DND-41 (cell line): ENCODE results near the gene TRIM32.

Experiments
- ATAC-seq: fragments of 200-7000 bp; cut with Tn5 transposase; 3 replicates; pipeline ENCODE4 v1.9.1; 2021; ENCODE audit warnings: low read depth; ENCODE audit not compliant: insufficient read depth
- DNase-seq: peaks from one replicate; pipeline ENCODE4 v3.0.0-alpha.2; 2020
- H2AFZ ChIP-seq: 2 replicates; pipeline ENCODE4 v1.6.0; 2012; ENCODE audit warnings: low read depth, low read length
- H3K27ac ChIP-seq: 2 replicates; pipeline ENCODE4 v1.5.1; 2012; ENCODE audit warnings: low read length, inconsistent platforms
- H3K27me3 ChIP-seq: fragments of 200-600 bp; sonication (generic); 2 replicates; pipeline ENCODE4 v1.6.0; 2012; ENCODE audit warnings: low read length, mild to moderate bottlenecking, inconsistent platforms; ENCODE audit not compliant: insufficient read depth, poor library complexity
- H3K36me3 ChIP-seq: 2 replicates; pipeline ENCODE4 v1.5.1; 2012; ENCODE audit warnings: low read length, inconsistent platforms; ENCODE audit not compliant: insufficient read depth
- H3K4me1 ChIP-seq: 2 replicates; pipeline ENCODE4 v1.5.1; 2012; ENCODE audit warnings: mild to moderate bottlenecking, low read length; ENCODE audit not compliant: insufficient read depth
- H3K4me2 ChIP-seq: 2 replicates; pipeline ENCODE4 v1.6.0; 2012; ENCODE audit warnings: mild to moderate bottlenecking, moderate library complexity, low read length, inconsistent platforms; ENCODE audit not compliant: insufficient read depth
- H3K4me3 ChIP-seq, 2 experiments: fragments of 200-600 bp in 1 of 2; shearing (Covaris generic) in 1 of 2; 2 replicates each; pipeline ENCODE4 v1.5.1; 2012 to 2016; ENCODE audit warnings: inconsistent platforms in 2 of 2, low read length in 2 of 2, mild to moderate bottlenecking in 2 of 2, low read depth in 1 of 2, moderate library complexity in 1 of 2
- H3K79me2 ChIP-seq: 2 replicates; pipeline ENCODE4 v1.6.0; 2012; ENCODE audit warnings: low read length, inconsistent platforms; ENCODE audit not compliant: insufficient read depth
- H3K9ac ChIP-seq: 2 replicates; pipeline ENCODE4 v1.6.0; 2012; ENCODE audit warnings: low read depth, mild to moderate bottlenecking, inconsistent platforms, low read length, moderate library complexity
- H3K9me3 ChIP-seq: 2 replicates; pipeline ENCODE4 v1.5.1; 2012; ENCODE audit warnings: low read length, moderate library complexity, mild to moderate bottlenecking, inconsistent platforms; ENCODE audit not compliant: insufficient read depth, severe bottlenecking
- H4K20me1 ChIP-seq: 2 replicates; pipeline ENCODE4 v1.6.0; 2012; ENCODE audit warnings: low read length; ENCODE audit not compliant: insufficient read depth
- EZH2 ChIP-seq: IDR thresholded peaks from 3 replicates; pipeline ENCODE4 v1.6.1; 2012; ENCODE audit warnings: borderline replicate concordance, low read depth, mild to moderate bottlenecking, moderate library complexity, low read length, inconsistent platforms; ENCODE audit not compliant: severe bottlenecking
- TF ChIP-seq, protein P1 (sequence below): IDR thresholded peaks from 2 replicates; pipeline ENCODE4 v1.5.1; 2012; ENCODE audit warnings: borderline replicate concordance, low read length, moderate library complexity, mild to moderate bottlenecking; ENCODE audit not compliant: poor library complexity, severe bottlenecking; ENCODE audit errors: extremely low read depth

Gene TRIM32

DNA sequence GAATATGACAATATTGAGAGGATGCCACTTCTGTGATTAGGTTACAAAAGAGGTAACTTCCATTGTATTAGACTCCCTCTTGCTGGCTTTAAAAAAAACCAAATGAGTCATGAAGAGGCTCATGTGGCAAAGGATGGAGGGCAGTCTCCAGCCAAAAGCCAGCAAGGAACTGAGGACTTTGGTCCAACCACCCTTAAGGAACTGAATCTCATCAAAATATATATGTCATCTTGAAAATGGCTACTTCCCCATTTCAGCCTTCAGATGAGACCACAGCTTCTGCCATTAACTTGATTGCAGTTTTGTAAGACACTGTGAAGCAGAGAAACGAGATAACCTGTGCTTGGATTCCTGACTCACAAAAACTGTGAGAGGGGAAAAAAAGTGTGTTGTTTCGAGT is 15.5 kb upstream of the TRIM32 start:
- Histone ChIP-seq H3K4me1 (no peaks in the 10 kb centered on the region), H2AFZ (no peak overlapping the region), H3K9me3 (peaks cover 7% of the 10 kb centered on the region), H3K9ac (no peak overlapping the region), H3K79me2 (no peaks in the 10 kb centered on the region), H3K27me3 (no peaks in the 10 kb centered on the region), H3K36me3 (no peaks in the 10 kb centered on the region), H4K20me1 (no peaks in the 10 kb centered on the region), H3K4me2 (no peak overlapping the region), H3K4me3 (no peak overlapping the region), H3K27ac (no peak overlapping the region)
- ATAC-seq (no peak), DNase-seq (no peak)
- TF ChIP-seq, protein P1, sequence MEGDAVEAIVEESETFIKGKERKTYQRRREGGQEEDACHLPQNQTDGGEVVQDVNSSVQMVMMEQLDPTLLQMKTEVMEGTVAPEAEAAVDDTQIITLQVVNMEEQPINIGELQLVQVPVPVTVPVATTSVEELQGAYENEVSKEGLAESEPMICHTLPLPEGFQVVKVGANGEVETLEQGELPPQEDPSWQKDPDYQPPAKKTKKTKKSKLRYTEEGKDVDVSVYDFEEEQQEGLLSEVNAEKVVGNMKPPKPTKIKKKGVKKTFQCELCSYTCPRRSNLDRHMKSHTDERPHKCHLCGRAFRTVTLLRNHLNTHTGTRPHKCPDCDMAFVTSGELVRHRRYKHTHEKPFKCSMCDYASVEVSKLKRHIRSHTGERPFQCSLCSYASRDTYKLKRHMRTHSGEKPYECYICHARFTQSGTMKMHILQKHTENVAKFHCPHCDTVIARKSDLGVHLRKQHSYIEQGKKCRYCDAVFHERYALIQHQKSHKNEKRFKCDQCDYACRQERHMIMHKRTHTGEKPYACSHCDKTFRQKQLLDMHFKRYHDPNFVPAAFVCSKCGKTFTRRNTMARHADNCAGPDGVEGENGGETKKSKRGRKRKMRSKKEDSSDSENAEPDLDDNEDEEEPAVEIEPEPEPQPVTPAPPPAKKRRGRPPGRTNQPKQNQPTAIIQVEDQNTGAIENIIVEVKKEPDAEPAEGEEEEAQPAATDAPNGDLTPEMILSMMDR = no peak
- no peak for TF ChIP-seq EZH2

DNA sequence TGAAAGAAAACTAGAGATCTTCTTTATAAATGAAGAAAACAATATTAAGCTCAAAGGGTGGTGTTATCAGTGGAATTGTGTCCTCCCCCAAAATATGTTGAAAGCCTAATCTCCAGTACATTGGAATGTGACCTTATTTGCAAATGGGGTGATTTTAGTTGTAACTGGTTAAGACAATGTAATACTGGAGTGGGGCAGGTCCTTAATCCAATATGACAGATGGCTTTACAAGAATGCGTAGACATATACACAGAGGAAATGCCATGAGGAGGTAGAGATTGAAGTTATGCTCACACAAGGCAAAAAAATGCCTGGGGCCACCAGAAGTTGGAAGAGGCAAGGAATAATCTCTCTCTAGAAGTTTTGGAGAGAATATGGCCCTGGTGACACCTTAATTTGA is 13.7 kb upstream of the TRIM32 start:
- Histone ChIP-seq H3K9ac (no peak overlapping the region), H4K20me1 (no peaks in the 10 kb centered on the region), H3K4me1 (no peaks in the 10 kb centered on the region), H3K79me2 (no peaks in the 10 kb centered on the region), H3K27me3 (no peaks in the 10 kb centered on the region), H3K4me3 (no peak overlapping the region), H3K27ac (no peak overlapping the region), H3K4me2 (no peak overlapping the region), H3K36me3 (no peaks in the 10 kb centered on the region), H3K9me3 (peaks cover 7% of the 10 kb centered on the region), H2AFZ (no peak overlapping the region)
- ATAC-seq (no peak), DNase-seq (no peak)
- TF ChIP-seq, protein P1 = no peak
- TF ChIP-seq EZH2 = no peak

DNA sequence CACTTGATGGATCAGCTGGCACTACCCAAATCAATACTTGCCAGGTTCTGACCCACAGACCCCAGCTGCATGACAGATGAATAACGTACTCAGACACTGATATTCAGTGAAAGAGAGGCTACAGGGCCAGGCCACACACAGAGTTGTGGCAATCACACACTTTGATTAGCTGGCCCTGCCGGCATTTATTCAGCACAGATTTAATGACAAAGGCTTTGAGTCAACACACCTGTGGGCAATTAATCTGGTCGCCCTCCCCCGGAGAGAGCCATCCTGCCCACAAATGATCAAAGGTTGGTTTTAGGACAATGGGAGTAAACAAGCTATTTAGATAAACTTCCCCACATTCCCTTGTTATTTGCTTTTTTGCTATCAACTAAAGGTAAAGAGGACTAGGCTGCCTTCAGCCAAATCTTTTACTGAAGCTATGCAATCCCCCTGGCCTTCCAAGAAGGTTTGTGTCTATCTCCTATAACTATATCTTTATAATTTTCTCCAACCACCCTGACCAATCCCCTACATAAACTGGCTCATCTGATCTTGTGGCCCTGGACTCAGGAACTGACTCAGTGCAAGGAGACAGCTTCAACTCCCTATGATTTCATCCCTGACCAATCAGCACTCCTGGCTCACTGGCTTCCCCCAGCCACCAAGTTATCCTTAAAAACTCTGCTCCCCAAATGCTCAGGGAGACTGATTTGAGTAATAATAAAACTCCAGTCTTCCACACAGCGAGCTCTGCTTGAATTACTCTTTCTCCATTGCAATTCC is 12.7 kb upstream of the TRIM32 start:
- H2AFZ ChIP-seq = no peak overlapping the region
- no peak for ATAC-seq

More for the DNA sequence above, 12.7 kb upstream of the TRIM32 start:
- Histone ChIP-seq H4K20me1 (no peaks in the 10 kb centered on the region), H3K27ac (no peak overlapping the region), H3K79me2 (no peaks in the 10 kb centered on the region), H3K9ac (no peak overlapping the region), H3K36me3 (no peaks in the 10 kb centered on the region), H3K4me2 (no peak overlapping the region), H3K27me3 (no peaks in the 10 kb centered on the region), H3K9me3 (peaks cover 7% of the 10 kb centered on the region), H3K4me1 (no peaks in the 10 kb centered on the region), H3K4me3 (no peak overlapping the region)
- no peak for DNase-seq
- TF ChIP-seq, protein P1 = no peak
- no peak for TF ChIP-seq EZH2
